Endodermal cell (in vitro differentiated cells): ENCODE measurements around the gene GADD45G. TPM values are rescaled to one million over a fixed set of nuclear protein-coding genes. Genes with fewer than 3 reads are reported as not detected.

Source experiments
- DNase-seq: peaks from one replicate; pipeline ENCODE4 v3.0.0-alpha.2; 2017
- H3K27ac ChIP-seq: 2 replicates; pipeline ENCODE4 v1.5.1; 2013; ENCODE audit warnings: mild to moderate bottlenecking, low read depth, low read length, moderate library complexity
- H3K27me3 ChIP-seq: 2 replicates; pipeline ENCODE4 v1.6.1; 2013; ENCODE audit warnings: mild to moderate bottlenecking, low read length, moderate library complexity; ENCODE audit not compliant: insufficient read depth, control insufficient read depth, poor library complexity, severe bottlenecking
- H3K36me3 ChIP-seq: 2 replicates; pipeline ENCODE4 v1.7.0; 2013; ENCODE audit warnings: mild to moderate bottlenecking, low read length, moderate library complexity; ENCODE audit not compliant: control insufficient read depth, insufficient read depth
- H3K4me1 ChIP-seq: one replicate; pipeline ENCODE4 v1.7.0; 2013; ENCODE audit warnings: low read length; ENCODE audit not compliant: control insufficient read depth, insufficient read depth
- H3K4me3 ChIP-seq: 2 replicates; pipeline ENCODE4 v1.5.1; 2013; ENCODE audit warnings: mild to moderate bottlenecking, low read length, moderate library complexity
- H3K9ac ChIP-seq: 2 replicates; pipeline ENCODE4 v1.6.1; 2013; ENCODE audit warnings: mild to moderate bottlenecking, low read length, moderate library complexity; ENCODE audit not compliant: poor library complexity, severe bottlenecking; ENCODE audit errors: extremely low read depth
- H3K9me3 ChIP-seq: 2 replicates; pipeline ENCODE4 v1.6.1; 2013; ENCODE audit warnings: mild to moderate bottlenecking, low read length, moderate library complexity; ENCODE audit not compliant: control insufficient read depth
- H3K27ac Mint-ChIP-seq: 2 replicates; pipeline ENCODE4 v1.8.0; 2020; ENCODE audit warnings: mixed read lengths
- H3K27me3 Mint-ChIP-seq: 2 replicates; pipeline ENCODE4 v1.8.0; 2021; ENCODE audit warnings: mild to moderate bottlenecking, mixed read lengths; ENCODE audit not compliant: insufficient read depth
- H3K36me3 Mint-ChIP-seq: 2 replicates; pipeline ENCODE4 v1.8.0; 2020; ENCODE audit warnings: low read depth, mixed read lengths
- H3K4me1 Mint-ChIP-seq: 2 replicates; pipeline ENCODE4 v1.8.0; 2020; ENCODE audit warnings: mixed read lengths
- H3K4me3 Mint-ChIP-seq: 2 replicates; pipeline ENCODE4 v1.8.0; 2020; ENCODE audit warnings: mild to moderate bottlenecking, moderate library complexity, mixed read lengths
- H3K9me3 Mint-ChIP-seq: 2 replicates; pipeline ENCODE4 v1.8.0; 2020; ENCODE audit warnings: mild to moderate bottlenecking, mixed read lengths
- WGBS, 2 experiments: methylation state at CpG; one replicate each; pipeline versions ENCODE4 v1.1.5 to v1.1.7; 2013; ENCODE audit warnings: missing lambda C conversion rate in 2 of 2, mixed read lengths in 1 of 2; ENCODE audit not compliant: insufficient coverage in 1 of 2, insufficient read length in 1 of 2; 5-methylcytosine and 5-hydroxymethylcytosine counted together
- total RNA-seq, 2 donors: library from RNA; stranded (reverse); fragmentation: NEBNext Ultra II Directional in 1 of 2; extraction: Animal tissue kit (Norgen Biotek cat#: 25700) in 1 of 2; gene quantifications; 2 replicates in 1 of 2; 3 replicates in 1 of 2; pipeline ENCODE4 v1.2.1, GENCODE V29; 2021
- TF ChIP-seq, protein P1 (sequence below): fragments of 200-600 bp; sonication (generic); conservative IDR thresholded peaks from 2 replicates; pipeline ENCODE4 v1.5.0; 2021; ENCODE audit warnings: antibody characterized with exemption, mild to moderate bottlenecking

GADD45G gene
- total RNA-seq, 2 donors from 2014 or later = 5.1 to 9.6 TPM

DNA sequence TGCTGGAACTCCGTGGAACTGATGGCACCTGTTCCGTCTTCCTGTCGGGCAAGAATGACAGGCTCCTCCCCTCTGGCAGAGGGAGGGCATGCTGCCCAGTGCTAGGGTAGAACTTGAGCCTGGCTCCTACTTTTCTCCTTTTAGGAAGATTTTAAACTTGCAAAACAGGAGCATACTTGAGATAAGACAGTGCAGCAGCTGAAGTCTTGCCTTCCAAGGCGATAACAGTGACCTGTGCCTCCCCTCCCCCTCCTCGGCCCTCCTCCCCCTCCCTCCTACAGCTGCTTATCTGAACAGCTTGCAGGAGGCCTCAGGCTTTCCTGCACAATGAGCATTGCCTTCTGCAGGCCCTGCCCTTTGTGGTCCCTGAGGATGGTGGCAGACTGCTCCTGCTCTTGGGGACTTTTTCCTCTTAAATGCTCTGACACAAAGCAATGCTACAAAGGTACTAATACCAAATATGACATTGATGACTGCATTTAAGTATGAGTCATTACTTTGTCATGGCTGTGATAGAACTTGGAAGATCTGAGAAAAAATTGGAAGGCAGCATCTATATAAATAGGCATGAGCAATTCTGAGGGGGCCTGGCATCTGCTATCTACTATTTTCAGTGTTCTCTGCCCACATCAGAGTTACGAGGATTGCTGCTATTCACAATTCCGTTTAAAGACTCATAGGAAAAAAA, 2.0 kb downstream of the GADD45G start:
- Histone ChIP-seq H3K27me3 (no peaks in the 10 kb centered on the region), H3K36me3 (no peaks in the 10 kb centered on the region), H3K4me1 (peaks cover 9% of the 10 kb centered on the region), H3K4me3 (peak overlapping the region; percentile 85), H3K9ac (peak overlapping the region; percentile 66), H3K27ac (peak overlapping the region; percentile 75), H3K9me3 (no peaks in the 10 kb centered on the region)
- H3K4me3 Mint-ChIP-seq = peak overlapping the region; percentile 84
- DNase-seq = peak; percentile 85
- H3K27me3 Mint-ChIP-seq = peaks cover 49% of the 10 kb centered on the region
- peaks cover 27% of the 10 kb centered on the region for H3K4me1 Mint-ChIP-seq
- peak overlapping the region; percentile 88 for H3K27ac Mint-ChIP-seq
- peaks cover 2% of the 10 kb centered on the region for H3K9me3 Mint-ChIP-seq
- 22 to 27% methylated on average over 5 to 7 of the region's 7 CpGs for WGBS, 2 experiments
- TF ChIP-seq, protein P1, sequence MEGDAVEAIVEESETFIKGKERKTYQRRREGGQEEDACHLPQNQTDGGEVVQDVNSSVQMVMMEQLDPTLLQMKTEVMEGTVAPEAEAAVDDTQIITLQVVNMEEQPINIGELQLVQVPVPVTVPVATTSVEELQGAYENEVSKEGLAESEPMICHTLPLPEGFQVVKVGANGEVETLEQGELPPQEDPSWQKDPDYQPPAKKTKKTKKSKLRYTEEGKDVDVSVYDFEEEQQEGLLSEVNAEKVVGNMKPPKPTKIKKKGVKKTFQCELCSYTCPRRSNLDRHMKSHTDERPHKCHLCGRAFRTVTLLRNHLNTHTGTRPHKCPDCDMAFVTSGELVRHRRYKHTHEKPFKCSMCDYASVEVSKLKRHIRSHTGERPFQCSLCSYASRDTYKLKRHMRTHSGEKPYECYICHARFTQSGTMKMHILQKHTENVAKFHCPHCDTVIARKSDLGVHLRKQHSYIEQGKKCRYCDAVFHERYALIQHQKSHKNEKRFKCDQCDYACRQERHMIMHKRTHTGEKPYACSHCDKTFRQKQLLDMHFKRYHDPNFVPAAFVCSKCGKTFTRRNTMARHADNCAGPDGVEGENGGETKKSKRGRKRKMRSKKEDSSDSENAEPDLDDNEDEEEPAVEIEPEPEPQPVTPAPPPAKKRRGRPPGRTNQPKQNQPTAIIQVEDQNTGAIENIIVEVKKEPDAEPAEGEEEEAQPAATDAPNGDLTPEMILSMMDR = no peak
- peaks cover 2% of the 10 kb centered on the region for H3K36me3 Mint-ChIP-seq

DNA sequence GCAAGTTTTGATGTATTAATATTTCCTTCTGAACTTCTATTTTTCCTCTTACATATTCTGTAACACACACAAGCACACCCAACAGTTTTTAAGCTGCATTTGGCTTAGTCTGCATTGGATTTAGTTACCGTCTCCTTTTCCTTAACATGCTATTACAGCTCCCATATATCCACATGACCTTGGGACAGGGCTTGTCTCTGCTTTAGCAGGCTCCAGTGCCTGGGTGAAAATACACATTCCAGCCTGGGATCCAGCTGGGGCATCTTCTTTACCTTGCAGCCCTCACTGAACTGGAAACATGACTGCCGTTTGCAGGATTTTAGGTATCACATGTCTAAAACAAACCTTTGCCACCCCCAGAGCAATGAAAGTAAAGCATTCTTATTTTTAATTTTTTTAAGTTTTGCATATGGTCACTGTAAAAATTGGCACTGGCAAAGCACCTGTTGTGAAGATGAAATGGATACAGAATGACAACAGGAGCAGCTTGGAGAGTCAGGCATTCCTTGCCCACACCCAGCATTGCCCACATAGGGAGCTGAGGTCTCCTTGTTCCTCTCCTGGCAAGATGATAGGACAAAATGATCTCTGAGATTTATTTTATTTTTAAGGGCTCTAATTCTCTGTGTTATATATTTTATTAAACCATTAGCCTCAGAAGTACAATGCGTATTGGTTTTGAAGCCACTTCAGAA, 4.0 kb downstream of the GADD45G start:
- no peak for DNase-seq
- H3K27me3 ChIP-seq = no peaks in the 10 kb centered on the region
- Mint-ChIP-seq H3K4me3 (no peak overlapping the region), H3K9me3 (peaks cover 7% of the 10 kb centered on the region), H3K27me3 (peaks cover 54% of the 10 kb centered on the region), H3K4me1 (peaks cover 21% of the 10 kb centered on the region), H3K27ac (no peak overlapping the region), H3K36me3 (peaks cover 2% of the 10 kb centered on the region)
- peaks cover 9% of the 10 kb centered on the region for H3K9me3 ChIP-seq
- TF ChIP-seq, protein P1 = no peak
- no peak overlapping the region for H3K27ac ChIP-seq
- no peaks in the 10 kb centered on the region for H3K36me3 ChIP-seq
- no peak overlapping the region for H3K4me3 ChIP-seq
- H3K4me1 ChIP-seq = peaks cover 5% of the 10 kb centered on the region
- WGBS, 2 experiments = 94 to 100% methylated on average over 2 to 3 of the region's 3 CpGs
- H3K9ac ChIP-seq = no peak overlapping the region

- Mint-ChIP-seq H3K4me3 (no peak overlapping the region), H3K36me3 (peaks cover 2% of the 10 kb centered on the region), H3K4me1 (peaks cover 21% of the 10 kb centered on the region), H3K27ac (no peak overlapping the region), H3K9me3 (peaks cover 7% of the 10 kb centered on the region), H3K27me3 (peaks cover 54% of the 10 kb centered on the region)
- Histone ChIP-seq H3K4me1 (peaks cover 5% of the 10 kb centered on the region), H3K27ac (no peak overlapping the region), H3K36me3 (no peaks in the 10 kb centered on the region), H3K4me3 (no peak overlapping the region), H3K27me3 (no peaks in the 10 kb centered on the region), H3K9ac (no peak overlapping the region), H3K9me3 (peaks cover 9% of the 10 kb centered on the region)
- no peak for DNase-seq
- TF ChIP-seq, protein P1 = no peak
- 90 to 92% methylated on average over 6 to 8 of the region's 8 CpGs for WGBS, 2 experiments
Observed at GRCh38 chr9:89609426-89610006, 4.7 kb downstream of the GADD45G start.
